ENCODE measurements around the gene EGLN3. TPM values are rescaled to one million over a fixed set of nuclear protein-coding genes. Genes with fewer than 3 reads are reported as not detected.

EGLN3 gene
- 24.2 TPM for polyA plus RNA-seq (2013, experiment 1 of 2)
- 24.5 TPM for polyA plus RNA-seq (2013, experiment 2 of 2)

DNA sequence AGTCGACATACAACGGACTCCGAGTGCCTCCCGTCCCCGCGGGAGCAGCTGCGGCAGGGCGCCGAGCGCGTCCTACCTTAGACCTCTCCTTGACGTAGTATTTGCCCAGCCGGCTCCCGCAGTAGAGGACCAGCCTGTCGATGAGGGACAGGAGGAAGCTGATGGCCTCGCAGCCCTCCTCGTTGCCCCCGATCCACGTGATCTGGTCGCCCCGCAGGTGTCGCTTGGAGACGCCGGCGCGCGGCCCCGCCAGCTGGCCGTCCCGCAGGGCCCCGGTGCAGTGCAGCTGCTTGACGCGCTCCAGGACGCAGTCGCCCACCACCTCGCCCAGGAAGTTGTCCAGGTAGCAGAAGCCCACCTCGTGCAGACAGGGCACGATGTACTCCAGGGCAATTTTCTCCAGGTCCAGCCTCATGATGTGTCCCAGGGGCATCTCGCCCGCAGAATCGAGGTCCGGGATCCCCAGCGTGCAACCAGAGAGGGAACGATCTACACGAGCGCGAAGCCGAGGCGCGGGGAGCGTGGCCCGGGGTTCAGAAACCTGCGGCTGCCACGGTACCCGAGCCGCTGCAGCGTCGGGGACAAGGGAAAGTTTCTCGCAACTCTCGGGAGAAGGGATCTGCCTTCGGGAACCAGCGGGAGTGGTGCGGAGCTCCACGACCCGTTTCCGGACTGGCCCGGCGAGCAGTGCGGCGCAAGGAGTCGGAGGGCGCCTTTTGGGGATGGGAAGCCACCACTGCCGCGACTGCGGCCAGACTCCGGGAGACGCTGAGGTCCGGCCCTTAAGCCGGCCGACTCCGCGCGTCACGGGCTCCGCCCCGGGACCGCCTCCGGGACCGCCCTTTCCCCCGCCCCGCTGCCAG is at the start of gene EGLN3:
TSS of gene EGLN3 (minus strand) at position 755 of the 863 bp plus-strand sequence. CDS start at position 433, 322 bp downstream.
- Histone ChIP-seq H4K5ac (ENCODE audit: low read length) (no peak within 1 kb of the TSS), H3K79me2 (ENCODE audit: control insufficient read depth, insufficient read depth, low read length) (peaks cover 45% of the 10 kb centered on the region), H4K8ac (ENCODE audit: low read depth, low read length) (no peak within 1 kb of the TSS), H2BK15ac (replicated peaks; ENCODE audit: low read depth) (no peak within 1 kb of the TSS), H2BK5ac (ENCODE audit: low read length) (peak within 1 kb of the TSS; percentile 93), H3K23ac (ENCODE audit: low read length) (peak within 1 kb of the TSS; percentile 87), H2AK5ac (ENCODE audit: low read length) (no peak within 1 kb of the TSS), H2BK120ac (ENCODE audit: low read depth, low read length) (no peak within 1 kb of the TSS), H3K27ac (ENCODE audit: low read depth, low read length) (peak within 1 kb of the TSS; percentile 32), H3K4me3 (ENCODE audit: low read length) (peak within 1 kb of the TSS; percentile 92), H3K56ac (ENCODE audit: low read length) (peak within 1 kb of the TSS; percentile 98), H3K36me3 (ENCODE audit: control insufficient read depth, insufficient read depth, low read length) (no peaks in the 10 kb centered on the region), H3K9ac (ENCODE audit: low read length) (peak within 1 kb of the TSS; percentile 97), H3K79me1 (ENCODE audit: low read length) (no peaks in the 10 kb centered on the region), H3K4ac (ENCODE audit: low read depth, low read length) (no peak within 1 kb of the TSS), H3K27me3 (ENCODE audit: insufficient read depth, low read length, poor library complexity) (no peaks in the 10 kb centered on the region), H3K18ac (ENCODE audit: low read length) (peak within 1 kb of the TSS; percentile 86), H3K4me1 (ENCODE audit: control insufficient read depth, low read depth, low read length) (peaks cover 8% of the 10 kb centered on the region), H3K4me2 (ENCODE audit: low read length) (peak within 1 kb of the TSS; percentile 32)
- no CpG with 5 or more reads among the region's 91 CpGs for WGBS (ENCODE audit: extremely low coverage, insufficient coverage, low lambda C conversion rate)
- DNase-seq, result peak; percentile 97

DNA sequence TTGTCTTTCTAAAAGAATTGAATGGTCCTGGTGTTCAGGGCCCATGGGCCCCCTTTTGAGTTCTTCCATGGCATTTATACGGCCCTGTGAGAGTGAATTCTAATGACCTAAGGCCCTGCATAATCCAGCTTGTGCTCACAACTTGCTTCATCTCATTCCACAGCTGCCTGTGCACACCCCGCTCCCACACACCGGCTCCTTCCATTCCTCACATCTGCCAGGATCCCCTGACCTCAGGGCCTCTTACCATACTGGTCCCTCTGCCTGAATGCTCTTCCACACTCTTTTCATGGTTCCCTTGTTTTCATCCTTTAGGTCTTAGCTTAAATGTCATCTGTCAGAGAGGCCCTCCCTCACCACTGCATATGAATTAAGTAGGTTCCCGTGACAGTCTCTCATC is 49.5 kb upstream of the EGLN3 start:
- H3K27me3 ChIP-seq (ENCODE audit: insufficient read depth, low read length, poor library complexity), result no peaks in the 10 kb centered on the region
- DNase-seq, result no peak
- no peaks in the 10 kb centered on the region for H3K79me1 ChIP-seq (ENCODE audit: low read length)
- no peaks in the 10 kb centered on the region for H3K36me3 ChIP-seq (ENCODE audit: control insufficient read depth, insufficient read depth, low read length)
- no CpG with 5 or more reads among the region's 4 CpGs for WGBS (ENCODE audit: extremely low coverage, insufficient coverage, low lambda C conversion rate)
- no peaks in the 10 kb centered on the region for H3K4me1 ChIP-seq (ENCODE audit: control insufficient read depth, low read depth, low read length)
- H3K27ac ChIP-seq (ENCODE audit: low read depth, low read length), result no peak overlapping the region
- H2AK5ac ChIP-seq (ENCODE audit: low read length), result no peak overlapping the region
- H3K23ac ChIP-seq (ENCODE audit: low read length), result no peak overlapping the region
- no peak overlapping the region for H2BK120ac ChIP-seq (ENCODE audit: low read depth, low read length)
- H3K56ac ChIP-seq (ENCODE audit: low read length), result no peak overlapping the region
- H3K79me2 ChIP-seq (ENCODE audit: control insufficient read depth, insufficient read depth, low read length), result no peaks in the 10 kb centered on the region
- no peak overlapping the region for H4K5ac ChIP-seq (ENCODE audit: low read length)
- no peak overlapping the region for H3K9ac ChIP-seq (ENCODE audit: low read length)
- no peak overlapping the region for H2BK5ac ChIP-seq (ENCODE audit: low read length)
- no peak overlapping the region for H3K4ac ChIP-seq (ENCODE audit: low read depth, low read length)
- H3K4me2 ChIP-seq (ENCODE audit: low read length), result no peak overlapping the region
- no peak overlapping the region for H2BK15ac ChIP-seq (replicated peaks; ENCODE audit: low read depth)
- H3K18ac ChIP-seq (ENCODE audit: low read length), result no peak overlapping the region
- H3K4me3 ChIP-seq (ENCODE audit: low read length), result no peak overlapping the region
- no peak overlapping the region for H4K8ac ChIP-seq (ENCODE audit: low read depth, low read length)

DNA sequence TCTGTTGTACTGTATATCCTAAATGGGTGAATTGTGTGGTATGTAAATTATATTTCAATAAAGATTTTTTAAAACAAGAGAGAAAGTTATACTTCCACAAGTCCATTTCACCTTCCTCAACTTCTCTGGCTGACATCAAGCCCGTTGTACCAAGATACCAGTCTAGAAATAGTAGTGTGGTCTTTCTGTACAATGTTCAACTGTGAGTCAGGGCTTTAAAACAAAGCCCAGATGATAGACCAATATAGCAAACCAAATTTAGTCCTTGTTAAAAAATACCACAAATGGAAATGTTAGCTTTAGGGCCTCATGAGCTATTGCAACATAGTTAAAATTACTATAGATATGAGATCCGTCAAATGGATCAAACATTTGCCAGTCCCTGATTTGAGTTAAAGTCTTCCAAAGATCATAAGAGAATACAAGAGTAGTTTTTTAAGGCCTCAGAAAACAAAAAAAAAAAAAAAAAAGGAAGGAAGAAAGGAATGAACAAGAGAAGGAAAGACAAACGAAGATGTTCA is 49.0 kb upstream of the EGLN3 start:
- H3K9ac ChIP-seq (ENCODE audit: low read length), result no peak overlapping the region
- no peak overlapping the region for H3K4me2 ChIP-seq (ENCODE audit: low read length)
- no peak overlapping the region for H3K56ac ChIP-seq (ENCODE audit: low read length)
- DNase-seq, result no peak
- H2BK15ac ChIP-seq (replicated peaks; ENCODE audit: low read depth), result no peak overlapping the region
- WGBS (ENCODE audit: extremely low coverage, insufficient coverage, low lambda C conversion rate), result no CpG with 5 or more reads among the region's 3 CpGs
- H2BK120ac ChIP-seq (ENCODE audit: low read depth, low read length), result no peak overlapping the region
- no peaks in the 10 kb centered on the region for H3K27me3 ChIP-seq (ENCODE audit: insufficient read depth, low read length, poor library complexity)
- no peaks in the 10 kb centered on the region for H3K79me2 ChIP-seq (ENCODE audit: control insufficient read depth, insufficient read depth, low read length)
- H3K18ac ChIP-seq (ENCODE audit: low read length), result no peak overlapping the region
- H3K4me3 ChIP-seq (ENCODE audit: low read length), result no peak overlapping the region
- no peak overlapping the region for H2BK5ac ChIP-seq (ENCODE audit: low read length)
- H3K79me1 ChIP-seq (ENCODE audit: low read length), result no peaks in the 10 kb centered on the region
- H3K4me1 ChIP-seq (ENCODE audit: control insufficient read depth, low read depth, low read length), result no peaks in the 10 kb centered on the region
- no peak overlapping the region for H3K23ac ChIP-seq (ENCODE audit: low read length)
- no peak overlapping the region for H3K4ac ChIP-seq (ENCODE audit: low read depth, low read length)
- no peak overlapping the region for H3K27ac ChIP-seq (ENCODE audit: low read depth, low read length)
- H2AK5ac ChIP-seq (ENCODE audit: low read length), result no peak overlapping the region
- no peak overlapping the region for H4K5ac ChIP-seq (ENCODE audit: low read length)
- no peak overlapping the region for H4K8ac ChIP-seq (ENCODE audit: low read depth, low read length)
- no peaks in the 10 kb centered on the region for H3K36me3 ChIP-seq (ENCODE audit: control insufficient read depth, insufficient read depth, low read length)

DNA sequence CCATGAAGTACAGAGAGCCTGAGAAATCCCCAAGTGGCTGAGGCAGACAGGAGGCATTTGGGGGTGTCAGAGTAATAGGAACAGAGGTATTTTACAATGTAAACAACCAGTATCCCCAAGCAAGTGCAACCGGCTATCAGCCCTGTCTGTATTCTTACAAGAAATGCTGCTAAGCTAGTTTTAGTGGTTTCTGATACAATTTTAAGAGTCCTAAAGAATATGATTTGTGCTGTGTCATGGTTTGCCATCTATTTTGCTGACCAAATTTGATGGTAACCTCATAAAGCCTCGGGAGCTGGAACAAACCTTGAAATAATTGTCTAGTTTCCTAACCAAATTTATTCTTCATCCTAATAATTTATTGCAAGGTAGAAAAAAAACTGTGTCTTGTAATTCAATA is 46.7 kb upstream of the EGLN3 start:
- Histone ChIP-seq H3K4me2 (ENCODE audit: low read length) (no peak overlapping the region), H3K4me1 (ENCODE audit: control insufficient read depth, low read depth, low read length) (no peaks in the 10 kb centered on the region), H3K18ac (ENCODE audit: low read length) (peak overlapping the region; percentile 2), H3K56ac (ENCODE audit: low read length) (no peak overlapping the region), H4K5ac (ENCODE audit: low read length) (no peak overlapping the region), H2AK5ac (ENCODE audit: low read length) (no peak overlapping the region), H3K23ac (ENCODE audit: low read length) (no peak overlapping the region), H3K79me2 (ENCODE audit: control insufficient read depth, insufficient read depth, low read length) (no peaks in the 10 kb centered on the region), H3K4ac (ENCODE audit: low read depth, low read length) (no peak overlapping the region), H3K27me3 (ENCODE audit: insufficient read depth, low read length, poor library complexity) (no peaks in the 10 kb centered on the region), H3K9ac (ENCODE audit: low read length) (no peak overlapping the region), H3K27ac (ENCODE audit: low read depth, low read length) (no peak overlapping the region), H3K79me1 (ENCODE audit: low read length) (no peaks in the 10 kb centered on the region), H2BK5ac (ENCODE audit: low read length) (no peak overlapping the region), H2BK15ac (replicated peaks; ENCODE audit: low read depth) (no peak overlapping the region), H3K36me3 (ENCODE audit: control insufficient read depth, insufficient read depth, low read length) (no peaks in the 10 kb centered on the region), H4K8ac (ENCODE audit: low read depth, low read length) (no peak overlapping the region), H2BK120ac (ENCODE audit: low read depth, low read length) (no peak overlapping the region), H3K4me3 (ENCODE audit: low read length) (no peak overlapping the region)
- no peak for DNase-seq
- no CpG with 5 or more reads among the region's 2 CpGs for WGBS (ENCODE audit: extremely low coverage, insufficient coverage, low lambda C conversion rate)

DNA sequence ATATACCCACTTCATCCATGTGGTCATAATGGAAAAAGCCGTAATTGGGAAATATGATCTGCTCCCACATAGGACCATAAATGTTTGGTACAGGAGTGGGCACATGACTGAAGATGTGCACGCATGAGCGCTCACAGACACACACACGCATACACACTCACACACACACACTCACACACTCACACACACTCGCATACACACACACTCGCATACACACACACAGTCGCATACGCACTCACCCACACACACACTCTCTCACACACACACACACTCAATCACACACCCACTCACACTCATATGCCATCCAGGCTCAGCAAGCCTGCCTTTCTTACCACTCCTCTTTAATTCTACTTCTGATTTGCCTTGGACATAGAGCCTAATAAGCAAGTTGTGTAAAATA is 45.6 kb upstream of the EGLN3 start:
- H3K56ac ChIP-seq (ENCODE audit: low read length), result no peak overlapping the region
- H4K8ac ChIP-seq (ENCODE audit: low read depth, low read length), result no peak overlapping the region
- no peaks in the 10 kb centered on the region for H3K36me3 ChIP-seq (ENCODE audit: control insufficient read depth, insufficient read depth, low read length)
- H3K23ac ChIP-seq (ENCODE audit: low read length), result no peak overlapping the region
- no peak for DNase-seq
- no peaks in the 10 kb centered on the region for H3K79me2 ChIP-seq (ENCODE audit: control insufficient read depth, insufficient read depth, low read length)
- H3K18ac ChIP-seq (ENCODE audit: low read length), result no peak overlapping the region
- no peak overlapping the region for H2BK5ac ChIP-seq (ENCODE audit: low read length)
- no peak overlapping the region for H2AK5ac ChIP-seq (ENCODE audit: low read length)
- H3K27ac ChIP-seq (ENCODE audit: low read depth, low read length), result no peak overlapping the region
- no peaks in the 10 kb centered on the region for H3K27me3 ChIP-seq (ENCODE audit: insufficient read depth, low read length, poor library complexity)
- no peaks in the 10 kb centered on the region for H3K79me1 ChIP-seq (ENCODE audit: low read length)
- no peak overlapping the region for H3K4me2 ChIP-seq (ENCODE audit: low read length)
- H3K4me3 ChIP-seq (ENCODE audit: low read length), result no peak overlapping the region
- no peak overlapping the region for H2BK15ac ChIP-seq (replicated peaks; ENCODE audit: low read depth)
- H2BK120ac ChIP-seq (ENCODE audit: low read depth, low read length), result no peak overlapping the region
- WGBS (ENCODE audit: extremely low coverage, insufficient coverage, low lambda C conversion rate), result 100% methylated on average over 4 of the region's 8 CpGs
- H4K5ac ChIP-seq (ENCODE audit: low read length), result no peak overlapping the region
- H3K9ac ChIP-seq (ENCODE audit: low read length), result no peak overlapping the region
- H3K4ac ChIP-seq (ENCODE audit: low read depth, low read length), result no peak overlapping the region
- H3K4me1 ChIP-seq (ENCODE audit: control insufficient read depth, low read depth, low read length), result no peaks in the 10 kb centered on the region
